HepG2 (cell line): Measurements from ENCODE around the gene SASH3.

Experiments
- TF ChIP-seq, protein P1 (sequence below): sonication (generic); formaldehyde crosslinking; IDR thresholded peaks from 2 replicates; pipeline ENCODE4 v1.5.0; 2020; ENCODE audit warnings: mild to moderate bottlenecking, missing genetic modification reagents, moderate library complexity
- TF ChIP-seq, protein P2 (sequence below): IDR thresholded peaks from 2 replicates; pipeline ENCODE4 v1.6.1; 2012; ENCODE audit warnings: inconsistent platforms

DNA sequence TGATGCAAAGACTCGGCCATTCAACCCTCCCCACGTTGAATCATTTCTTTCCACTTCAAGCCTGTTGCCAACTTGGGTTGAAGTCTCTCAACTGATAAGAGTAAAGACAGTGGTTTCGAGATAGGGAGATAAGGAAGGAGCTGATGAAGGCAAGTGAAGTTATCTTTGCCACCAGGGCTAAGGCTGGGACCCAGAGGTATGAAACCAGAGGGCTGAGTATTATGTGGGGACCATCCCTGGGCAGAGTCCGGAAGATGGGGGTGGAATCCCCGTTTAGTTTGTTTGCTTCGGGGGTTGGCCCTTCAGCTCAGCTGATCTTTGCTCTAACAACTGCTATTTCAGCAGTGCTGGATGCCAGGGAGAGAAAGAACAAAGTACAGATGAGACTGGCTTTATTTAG lies 43.3 kb upstream of the SASH3 start:
- TF ChIP-seq, protein P1, sequence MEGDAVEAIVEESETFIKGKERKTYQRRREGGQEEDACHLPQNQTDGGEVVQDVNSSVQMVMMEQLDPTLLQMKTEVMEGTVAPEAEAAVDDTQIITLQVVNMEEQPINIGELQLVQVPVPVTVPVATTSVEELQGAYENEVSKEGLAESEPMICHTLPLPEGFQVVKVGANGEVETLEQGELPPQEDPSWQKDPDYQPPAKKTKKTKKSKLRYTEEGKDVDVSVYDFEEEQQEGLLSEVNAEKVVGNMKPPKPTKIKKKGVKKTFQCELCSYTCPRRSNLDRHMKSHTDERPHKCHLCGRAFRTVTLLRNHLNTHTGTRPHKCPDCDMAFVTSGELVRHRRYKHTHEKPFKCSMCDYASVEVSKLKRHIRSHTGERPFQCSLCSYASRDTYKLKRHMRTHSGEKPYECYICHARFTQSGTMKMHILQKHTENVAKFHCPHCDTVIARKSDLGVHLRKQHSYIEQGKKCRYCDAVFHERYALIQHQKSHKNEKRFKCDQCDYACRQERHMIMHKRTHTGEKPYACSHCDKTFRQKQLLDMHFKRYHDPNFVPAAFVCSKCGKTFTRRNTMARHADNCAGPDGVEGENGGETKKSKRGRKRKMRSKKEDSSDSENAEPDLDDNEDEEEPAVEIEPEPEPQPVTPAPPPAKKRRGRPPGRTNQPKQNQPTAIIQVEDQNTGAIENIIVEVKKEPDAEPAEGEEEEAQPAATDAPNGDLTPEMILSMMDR (CRISPR knock-in tag), result no peak
- TF ChIP-seq, protein P2, sequence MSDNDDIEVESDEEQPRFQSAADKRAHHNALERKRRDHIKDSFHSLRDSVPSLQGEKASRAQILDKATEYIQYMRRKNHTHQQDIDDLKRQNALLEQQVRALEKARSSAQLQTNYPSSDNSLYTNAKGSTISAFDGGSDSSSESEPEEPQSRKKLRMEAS, result no peak
